ENCODE measurements around the gene FAM240A. TPM values are rescaled to one million over a fixed set of nuclear protein-coding genes. Genes with fewer than 3 reads are reported as not detected.

The FAM240A gene
- total RNA-seq (2021; ENCODE audit: unreplicated experiment) (not detected), Bru-seq, nascent RNA (not detected), BruChase-seq, experiment 1, labeled RNA remaining after a 6-hour chase (percentile 12 among the genes with signal in this experiment), BruChase-seq, experiment 2, labeled RNA remaining after a 2-hour chase (not detected)
- not detected in 2 replicates for polyA plus RNA-seq (2012)
- long read RNA-seq, result 0 reads

GRCh38 chr3:46612324-46612723, at the start of gene FAM240A:
FAM240A (plus strand) TSS chr3:46612525; CDS start chr3:46612684, 159 bp downstream.
- Histone ChIP-seq H3K79me2 (ENCODE audit: insufficient read depth, low read length) (no peaks in the 10 kb centered on the region), H3K4me2 (ENCODE audit: low read length) (no peak within 1 kb of the TSS), H3K9ac (ENCODE audit: low read length) (no peak within 1 kb of the TSS), H3K27me3 (ENCODE audit: insufficient read depth, low read length) (peaks cover 5% of the 10 kb centered on the region; the same call in 1 of the 2 replicates), H3K36me3 (ENCODE audit: control insufficient read depth in 1 of 2, insufficient read depth in 2 of 2, low read length in 2 of 2) (no peaks in the 10 kb centered on the region), H3K4me1 (ENCODE audit: control insufficient read depth in 1 of 2, insufficient read depth in 2 of 2, low read length in 2 of 2) (peaks cover 0 to 6% of the 10 kb centered on the region in 2 experiments; a peak in 1 of 4 replicates), H3K9me3 (ENCODE audit: control insufficient read depth in 1 of 2, insufficient read depth in 1 of 2, low read depth in 1 of 2, low read length in 2 of 2) (no peaks in the 10 kb centered on the region), H2AFZ (ENCODE audit: low read depth, low read length, poor library complexity, severe bottlenecking) (no peak within 1 kb of the TSS), H3K27ac (ENCODE audit: low read depth, low read length) (no peak within 1 kb of the TSS), H3K9me2 (ENCODE audit: insufficient read depth) (no peaks in the 10 kb centered on the region), H4K20me1 (ENCODE audit: insufficient read depth) (no peaks in the 10 kb centered on the region), H3K4me3 (replicated peaks in 1 of 2; ENCODE audit: low read depth in 1 of 2, low read length in 2 of 2) (no peak within 1 kb of the TSS)
- ChIA-PET POLR2A (no interaction called here), RAD21 (ENCODE audit: low non-redundant PET in 1 of 2, low total read pairs in 2 of 2, uncharacterized antibody in 2 of 2, unreplicated experiment in 2 of 2) (no interaction called here), CTCF (no interaction called here)
- TF ChIP-seq SRF (IDR thresholded peaks at IDR 0.05; ENCODE audit: low read depth) (no peak), EZH2phosphoT487 (IDR thresholded peaks at IDR 0.05; ENCODE audit: borderline replicate concordance) (no peak), ATF3 (IDR thresholded peaks at IDR 0.05) (no peak), POLR2A (IDR thresholded peaks at IDR 0.05; ENCODE audit: borderline replicate concordance, extremely low read depth, insufficient read depth, insufficient read length) (no peak), MAX (IDR thresholded peaks at IDR 0.05) (no peak), CTCF (IDR thresholded peaks at IDR 0.05 in 2 of 3, conservative IDR thresholded peaks at IDR 0.05 in 1 of 3; ENCODE audit: borderline replicate concordance in 1 of 3, insufficient read depth in 1 of 3, low read depth in 2 of 3, low read length in 2 of 3) (no peak), SP1 (IDR thresholded peaks at IDR 0.05; ENCODE audit: low read depth) (no peak), REST (IDR thresholded peaks at IDR 0.05; ENCODE audit: low read depth) (no peak), ZFX (IDR thresholded peaks at IDR 0.05) (no peak)
- no peak for ATAC-seq
- intact Hi-C loops (cut with micrococcal nuclease), result no loop called here
- no peak for DNase-seq (ENCODE audit: low read depth, low spot score)
- BruUV-seq (replicated peaks), result no TSS peak
